Pericardium fibroblast (primary cell): ENCODE results near the gene TBCK. TPM values are rescaled to one million over a fixed set of nuclear protein-coding genes. Genes with fewer than 3 reads are reported as not detected.

ENCODE experiments used
- total RNA-seq: library from RNA; depleted of rRNA; stranded (reverse); fragments of >200 nt; gene quantifications from 2 replicates; pipeline ENCODE4 v1.2.3, GENCODE V29; 2015

The TBCK gene
- total RNA-seq, result 24.3 and 25.1 TPM in 2 replicates

GRCh38 chr4:106315968-106316772 is at the start of gene TBCK, which contains the start of gene AIMP1:
TSS of gene TBCK (minus strand) at chr4:106316209. CDS start at chr4:106308960, 7,249 bp downstream.
TSS of gene AIMP1 (plus strand) at chr4:106316550. CDS start at chr4:106325010, 8,460 bp downstream.

Other genes with a start within 250 kb of the TBCK start
- gene AIMP1, start 341 bp upstream of the TBCK start, total RNA-seq, result 15.8 and 16.6 TPM in 2 replicates
- not detected in 2 replicates for gene GIMD1, start 52.6 kb upstream of the TBCK start, total RNA-seq